ENCODE data around the gene NBEA.
"Not testable (repeated sequence)": the region's sequence is repeated elsewhere in the genome, so short reads cannot be mapped to it uniquely, and the experiment has no call there.

The NBEA gene

GRCh38 chr13:35092751-35093150, 150.7 kb downstream of the NBEA start:
- H3K9me3 ChIP-seq (ENCODE audit: control insufficient read depth in 1 of 2, low read length in 2 of 2) = no peaks in the 10 kb centered on the region
- H3K27me3 ChIP-seq (ENCODE audit: low read depth, low read length) = no peaks in the 10 kb centered on the region

GRCh38 chr13:35093356-35093755, 151.3 kb downstream of the NBEA start:
- Histone ChIP-seq H3K36me3 (ENCODE audit: control insufficient read depth in 1 of 2, insufficient read depth in 2 of 2, low read length in 2 of 2) (no peaks in the 10 kb centered on the region), H3K4me1 (ENCODE audit: control insufficient read depth in 1 of 2, insufficient read depth in 2 of 2, low read length in 2 of 2) (no peaks in the 10 kb centered on the region), H3K27ac (ENCODE audit: low read length) (no peak overlapping the region), H3K27me3 (ENCODE audit: low read depth, low read length) (no peaks in the 10 kb centered on the region), H3K9me3 (ENCODE audit: control insufficient read depth in 1 of 2, low read length in 2 of 2) (no peaks in the 10 kb centered on the region), H3K4me3 (ENCODE audit: low read depth in 1 of 2, low read length in 2 of 2) (no peak overlapping the region)

More at GRCh38 chr13:35092751-35093150, 150.7 kb downstream of the NBEA start:
- no peaks in the 10 kb centered on the region for H3K36me3 ChIP-seq (ENCODE audit: control insufficient read depth in 1 of 2, insufficient read depth in 2 of 2, low read length in 2 of 2)
- no peak overlapping the region for H3K27ac ChIP-seq (ENCODE audit: low read length)
- no peaks in the 10 kb centered on the region for H3K4me1 ChIP-seq (ENCODE audit: control insufficient read depth in 1 of 2, insufficient read depth in 2 of 2, low read length in 2 of 2)
- H3K4me3 ChIP-seq (ENCODE audit: low read depth in 1 of 2, low read length in 2 of 2) = no peak overlapping the region

GRCh38 chr13:35106771-35107170, 164.7 kb downstream of the NBEA start:
- not testable (repeated sequence) for H3K4me1 ChIP-seq (ENCODE audit: control insufficient read depth in 1 of 2, insufficient read depth in 2 of 2, low read length in 2 of 2); H3K36me3 ChIP-seq (ENCODE audit: control insufficient read depth in 1 of 2, insufficient read depth in 2 of 2, low read length in 2 of 2); H3K27ac ChIP-seq (ENCODE audit: low read length); H3K9me3 ChIP-seq (ENCODE audit: control insufficient read depth in 1 of 2, low read length in 2 of 2); H3K4me3 ChIP-seq (ENCODE audit: low read depth in 1 of 2, low read length in 2 of 2); H3K27me3 ChIP-seq (ENCODE audit: low read depth, low read length)

- Histone ChIP-seq H3K4me1 (ENCODE audit: control insufficient read depth in 1 of 2, insufficient read depth in 2 of 2, low read length in 2 of 2) (no peaks in the 10 kb centered on the region), H3K27ac (ENCODE audit: low read length) (no peak overlapping the region), H3K4me3 (ENCODE audit: low read depth in 1 of 2, low read length in 2 of 2) (no peak overlapping the region), H3K36me3 (ENCODE audit: control insufficient read depth in 1 of 2, insufficient read depth in 2 of 2, low read length in 2 of 2) (no peaks in the 10 kb centered on the region), H3K27me3 (ENCODE audit: low read depth, low read length) (no peaks in the 10 kb centered on the region), H3K9me3 (ENCODE audit: control insufficient read depth in 1 of 2, low read length in 2 of 2) (no peaks in the 10 kb centered on the region)
Observed at GRCh38 chr13:35107535-35107934, 165.5 kb downstream of the NBEA start.

- not testable (repeated sequence) for H3K9me3 ChIP-seq (ENCODE audit: control insufficient read depth in 1 of 2, low read length in 2 of 2); H3K36me3 ChIP-seq (ENCODE audit: control insufficient read depth in 1 of 2, insufficient read depth in 2 of 2, low read length in 2 of 2); H3K4me1 ChIP-seq (ENCODE audit: control insufficient read depth in 1 of 2, insufficient read depth in 2 of 2, low read length in 2 of 2); H3K4me3 ChIP-seq (ENCODE audit: low read depth in 1 of 2, low read length in 2 of 2); H3K27ac ChIP-seq (ENCODE audit: low read length); H3K27me3 ChIP-seq (ENCODE audit: low read depth, low read length)
Observed at GRCh38 chr13:35113612-35114011, 171.5 kb downstream of the NBEA start.

- Histone ChIP-seq H3K4me1 (ENCODE audit: control insufficient read depth in 1 of 2, insufficient read depth in 2 of 2, low read length in 2 of 2) (no peaks in the 10 kb centered on the region), H3K27ac (ENCODE audit: low read length) (no peak overlapping the region), H3K36me3 (ENCODE audit: control insufficient read depth in 1 of 2, insufficient read depth in 2 of 2, low read length in 2 of 2) (no peaks in the 10 kb centered on the region), H3K9me3 (ENCODE audit: control insufficient read depth in 1 of 2, low read length in 2 of 2) (no peaks in the 10 kb centered on the region), H3K4me3 (ENCODE audit: low read depth in 1 of 2, low read length in 2 of 2) (no peak overlapping the region), H3K27me3 (ENCODE audit: low read depth, low read length) (no peaks in the 10 kb centered on the region)
Observed at GRCh38 chr13:35127466-35127865, 185.4 kb downstream of the NBEA start.

GRCh38 chr13:35129500-35129899, 187.4 kb downstream of the NBEA start:
- H3K27ac ChIP-seq (ENCODE audit: low read length) = no peak overlapping the region
- H3K4me3 ChIP-seq (ENCODE audit: low read depth in 1 of 2, low read length in 2 of 2) = no peak overlapping the region
- H3K36me3 ChIP-seq (ENCODE audit: control insufficient read depth in 1 of 2, insufficient read depth in 2 of 2, low read length in 2 of 2) = no peaks in the 10 kb centered on the region
- no peaks in the 10 kb centered on the region for H3K9me3 ChIP-seq (ENCODE audit: control insufficient read depth in 1 of 2, low read length in 2 of 2)
- H3K27me3 ChIP-seq (ENCODE audit: low read depth, low read length) = no peaks in the 10 kb centered on the region
- no peaks in the 10 kb centered on the region for H3K4me1 ChIP-seq (ENCODE audit: control insufficient read depth in 1 of 2, insufficient read depth in 2 of 2, low read length in 2 of 2)

GRCh38 chr13:35131471-35131870, 189.4 kb downstream of the NBEA start:
- no peaks in the 10 kb centered on the region for H3K36me3 ChIP-seq (ENCODE audit: control insufficient read depth in 1 of 2, insufficient read depth in 2 of 2, low read length in 2 of 2)
- H3K4me3 ChIP-seq (ENCODE audit: low read depth in 1 of 2, low read length in 2 of 2) = no peak overlapping the region
- H3K27me3 ChIP-seq (ENCODE audit: low read depth, low read length) = no peaks in the 10 kb centered on the region

GRCh38 chr13:35136585-35136984, 194.5 kb downstream of the NBEA start:
- Histone ChIP-seq H3K9me3 (ENCODE audit: control insufficient read depth in 1 of 2, low read length in 2 of 2) (no peaks in the 10 kb centered on the region), H3K27me3 (ENCODE audit: low read depth, low read length) (no peaks in the 10 kb centered on the region), H3K4me1 (ENCODE audit: control insufficient read depth in 1 of 2, insufficient read depth in 2 of 2, low read length in 2 of 2) (no peaks in the 10 kb centered on the region), H3K27ac (ENCODE audit: low read length) (no peak overlapping the region), H3K4me3 (ENCODE audit: low read depth in 1 of 2, low read length in 2 of 2) (no peak overlapping the region), H3K36me3 (ENCODE audit: control insufficient read depth in 1 of 2, insufficient read depth in 2 of 2, low read length in 2 of 2) (no peaks in the 10 kb centered on the region)

More at GRCh38 chr13:35131471-35131870, 189.4 kb downstream of the NBEA start:
- no peak overlapping the region for H3K27ac ChIP-seq (ENCODE audit: low read length)
- H3K9me3 ChIP-seq (ENCODE audit: control insufficient read depth in 1 of 2, low read length in 2 of 2) = no peaks in the 10 kb centered on the region
- no peaks in the 10 kb centered on the region for H3K4me1 ChIP-seq (ENCODE audit: control insufficient read depth in 1 of 2, insufficient read depth in 2 of 2, low read length in 2 of 2)

- peaks cover 0 to 16% of the 10 kb centered on the region in 2 donors for H3K36me3 ChIP-seq (ENCODE audit: control insufficient read depth in 1 of 2, insufficient read depth in 2 of 2, low read length in 2 of 2)
- no peaks in the 10 kb centered on the region for H3K27me3 ChIP-seq (ENCODE audit: low read depth, low read length)
- no peaks in the 10 kb centered on the region for H3K4me1 ChIP-seq (ENCODE audit: control insufficient read depth in 1 of 2, insufficient read depth in 2 of 2, low read length in 2 of 2)
- no peak overlapping the region for H3K27ac ChIP-seq (ENCODE audit: low read length)
- H3K4me3 ChIP-seq (ENCODE audit: low read depth in 1 of 2, low read length in 2 of 2) = no peak overlapping the region
- no peaks in the 10 kb centered on the region for H3K9me3 ChIP-seq (ENCODE audit: control insufficient read depth in 1 of 2, low read length in 2 of 2)
Observed at GRCh38 chr13:35139591-35139990, 197.5 kb downstream of the NBEA start.

- no peak overlapping the region for H3K4me3 ChIP-seq (ENCODE audit: low read depth in 1 of 2, low read length in 2 of 2)
- peaks cover 0 to 19% of the 10 kb centered on the region in 2 donors for H3K36me3 ChIP-seq (ENCODE audit: control insufficient read depth in 1 of 2, insufficient read depth in 2 of 2, low read length in 2 of 2)
- no peaks in the 10 kb centered on the region for H3K4me1 ChIP-seq (ENCODE audit: control insufficient read depth in 1 of 2, insufficient read depth in 2 of 2, low read length in 2 of 2)
- H3K9me3 ChIP-seq (ENCODE audit: control insufficient read depth in 1 of 2, low read length in 2 of 2) = no peaks in the 10 kb centered on the region
- H3K27me3 ChIP-seq (ENCODE audit: low read depth, low read length) = no peaks in the 10 kb centered on the region
- H3K27ac ChIP-seq (ENCODE audit: low read length) = no peak overlapping the region
Observed at GRCh38 chr13:35140321-35140720, 198.3 kb downstream of the NBEA start.

- Histone ChIP-seq H3K27ac (ENCODE audit: low read length) (no peak overlapping the region), H3K4me3 (ENCODE audit: low read depth in 1 of 2, low read length in 2 of 2) (no peak overlapping the region), H3K36me3 (ENCODE audit: control insufficient read depth in 1 of 2, insufficient read depth in 2 of 2, low read length in 2 of 2) (peaks cover 0 to 19% of the 10 kb centered on the region in 2 donors), H3K9me3 (ENCODE audit: control insufficient read depth in 1 of 2, low read length in 2 of 2) (no peaks in the 10 kb centered on the region), H3K4me1 (ENCODE audit: control insufficient read depth in 1 of 2, insufficient read depth in 2 of 2, low read length in 2 of 2) (no peaks in the 10 kb centered on the region), H3K27me3 (ENCODE audit: low read depth, low read length) (no peaks in the 10 kb centered on the region)
Observed at GRCh38 chr13:35140831-35141230, 198.8 kb downstream of the NBEA start.
